ENCODE measurements around the gene CRABP2.

GRCh38 chr1:156744344-156744743 lies 39.0 kb upstream of the CRABP2 start:
- TF ChIP-seq CTCF (IDR thresholded peaks at IDR 0.05; ENCODE audit: low read length) (no peak), EZH2 (optimal IDR thresholded peaks at IDR 0.05; ENCODE audit: low read depth, low read length) (no peak), EZH2phosphoT487 (IDR thresholded peaks at IDR 0.05; ENCODE audit: low read length) (no peak)

All from MM.1S (cell line).